NT2/D1 (cell line): ENCODE measurements around the gene STXBP6.

Source experiments
- DNase-seq: peaks from one replicate; pipeline ENCODE4 v3.0.0-alpha.2; 2011; ENCODE audit warnings: low read depth, low spot score
- H3K27me3 ChIP-seq: 2 replicates; pipeline ENCODE4 v1.6.0; 2011; ENCODE audit warnings: mild to moderate bottlenecking; ENCODE audit not compliant: insufficient read length, insufficient read depth
- H3K36me3 ChIP-seq: 2 replicates; pipeline ENCODE4 v1.6.1; 2011; ENCODE audit warnings: mild to moderate bottlenecking, low read length, mixed read lengths; ENCODE audit not compliant: insufficient read depth, insufficient read length
- H3K4me1 ChIP-seq: 2 replicates; pipeline ENCODE4 v1.5.1; 2011; ENCODE audit not compliant: insufficient read depth, insufficient read length
- H3K4me3 ChIP-seq: 2 replicates; pipeline ENCODE4 v1.5.1; 2011; ENCODE audit warnings: low read depth; ENCODE audit not compliant: insufficient read length
- H3K9ac ChIP-seq: 2 replicates; pipeline ENCODE4 v1.6.0; 2011; ENCODE audit warnings: low read depth; ENCODE audit not compliant: insufficient read length
- H3K9me3 ChIP-seq: 2 replicates; pipeline ENCODE4 v1.5.1; 2011; ENCODE audit warnings: mild to moderate bottlenecking, low read length; ENCODE audit not compliant: insufficient read depth
- SUZ12 ChIP-seq: IDR thresholded peaks from 2 replicates; pipeline ENCODE4 v1.6.1; 2011; ENCODE audit not compliant: insufficient read length, insufficient read depth; ENCODE audit errors: extremely low read depth
- YY1 ChIP-seq: IDR thresholded peaks from 2 replicates; pipeline ENCODE4 v1.6.1; 2011; ENCODE audit not compliant: insufficient read length, insufficient read depth
- ZNF274 ChIP-seq: IDR thresholded peaks from 2 replicates; pipeline ENCODE4 v1.6.1; 2011; ENCODE audit warnings: mild to moderate bottlenecking, low read depth, low read length

The STXBP6 gene

GRCh38 chr14:24766434-24766833, 283.5 kb downstream of the STXBP6 start:
- TF ChIP-seq YY1, result no peak
- no peak for TF ChIP-seq SUZ12
- no peak for TF ChIP-seq ZNF274
- Histone ChIP-seq H3K27me3 (no peaks in the 10 kb centered on the region), H3K9ac (no peak overlapping the region), H3K4me1 (no peaks in the 10 kb centered on the region), H3K9me3 (peaks cover 6% of the 10 kb centered on the region; the same call in 1 of the 2 replicates), H3K4me3 (no peak overlapping the region), H3K36me3 (no peaks in the 10 kb centered on the region)
- no peak for DNase-seq

GRCh38 chr14:24761141-24761540, 288.8 kb downstream of the STXBP6 start:
- no peaks in the 10 kb centered on the region for H3K4me1 ChIP-seq
- no peak overlapping the region for H3K9ac ChIP-seq
- no peaks in the 10 kb centered on the region for H3K36me3 ChIP-seq
- no peak for DNase-seq
- H3K27me3 ChIP-seq, result no peaks in the 10 kb centered on the region
- H3K9me3 ChIP-seq, result no peaks in the 10 kb centered on the region
- TF ChIP-seq YY1 (no peak), SUZ12 (no peak), ZNF274 (no peak)
- H3K4me3 ChIP-seq, result no peak overlapping the region
